Gastroesophageal sphincter (tissue), 3 donors: ENCODE measurements around the gene MAP2K2.

Experiments used
- POLR2A ChIP-seq, 2 donors: fragments of 450-650 bp; IDR thresholded peaks; one replicate each; pipeline ENCODE4 v1.6.1; 2017; ENCODE audit warnings: antibody characterized with exemption in 2 of 2, mild to moderate bottlenecking in 2 of 2, moderate library complexity in 1 of 2
- TF ChIP-seq, protein P1 (sequence below), 4 experiments: fragments of 200-600 bp in 2 of 4; fragments of 450-650 bp in 2 of 4; sonication (generic) in 1 of 4; IDR thresholded peaks; one replicate each; pipeline ENCODE4 v1.5.1; 2017 to 2019; ENCODE audit warnings: antibody characterized with exemption in 4 of 4, mild to moderate bottlenecking in 2 of 4, moderate library complexity in 2 of 4

DNA sequence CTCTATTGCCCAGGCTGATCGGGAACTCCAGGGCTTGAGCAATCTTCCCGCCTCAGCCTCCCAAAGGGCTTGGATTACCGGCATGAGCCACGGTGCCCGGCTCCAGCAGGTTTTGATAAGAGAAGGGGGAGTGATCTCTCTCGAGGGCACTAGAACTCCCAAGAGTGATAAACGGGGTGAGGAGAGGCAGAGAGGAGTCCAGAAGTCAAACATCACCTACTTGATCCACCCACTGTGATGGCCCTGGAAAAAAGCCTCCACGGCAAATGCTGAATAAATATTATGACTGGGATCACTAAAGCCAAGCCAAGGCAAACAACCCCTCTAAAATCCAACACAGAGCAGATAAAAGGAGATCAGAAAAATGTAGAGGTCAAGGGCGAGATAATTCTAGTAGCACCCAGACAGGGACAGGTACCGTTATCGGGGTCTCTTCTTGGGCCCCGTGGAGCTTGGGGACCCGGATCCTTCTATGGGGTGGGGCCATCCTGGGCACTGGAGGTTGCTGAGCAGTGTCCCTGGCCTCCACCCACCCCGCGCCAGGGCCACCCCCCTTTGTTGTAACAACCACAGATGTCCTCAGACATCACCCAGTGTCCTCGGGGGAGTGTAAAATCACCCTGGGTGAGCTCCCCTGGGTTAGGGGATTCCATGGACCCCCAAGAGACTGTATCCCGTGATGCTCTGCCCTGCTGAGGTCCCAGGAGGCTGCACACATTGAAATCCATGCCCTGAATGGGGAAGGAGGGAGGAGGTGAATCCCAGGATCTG lies 25.8 kb upstream of the MAP2K2 start:
- TF ChIP-seq, protein P1, sequence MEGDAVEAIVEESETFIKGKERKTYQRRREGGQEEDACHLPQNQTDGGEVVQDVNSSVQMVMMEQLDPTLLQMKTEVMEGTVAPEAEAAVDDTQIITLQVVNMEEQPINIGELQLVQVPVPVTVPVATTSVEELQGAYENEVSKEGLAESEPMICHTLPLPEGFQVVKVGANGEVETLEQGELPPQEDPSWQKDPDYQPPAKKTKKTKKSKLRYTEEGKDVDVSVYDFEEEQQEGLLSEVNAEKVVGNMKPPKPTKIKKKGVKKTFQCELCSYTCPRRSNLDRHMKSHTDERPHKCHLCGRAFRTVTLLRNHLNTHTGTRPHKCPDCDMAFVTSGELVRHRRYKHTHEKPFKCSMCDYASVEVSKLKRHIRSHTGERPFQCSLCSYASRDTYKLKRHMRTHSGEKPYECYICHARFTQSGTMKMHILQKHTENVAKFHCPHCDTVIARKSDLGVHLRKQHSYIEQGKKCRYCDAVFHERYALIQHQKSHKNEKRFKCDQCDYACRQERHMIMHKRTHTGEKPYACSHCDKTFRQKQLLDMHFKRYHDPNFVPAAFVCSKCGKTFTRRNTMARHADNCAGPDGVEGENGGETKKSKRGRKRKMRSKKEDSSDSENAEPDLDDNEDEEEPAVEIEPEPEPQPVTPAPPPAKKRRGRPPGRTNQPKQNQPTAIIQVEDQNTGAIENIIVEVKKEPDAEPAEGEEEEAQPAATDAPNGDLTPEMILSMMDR (IDR thresholded peaks at IDR 0.05): no peak
- no peak for TF ChIP-seq POLR2A (IDR thresholded peaks at IDR 0.05)
